K562 (cell line): ENCODE measurements around the gene PTAFR. TPM values are rescaled to one million over a fixed set of nuclear protein-coding genes. Genes with fewer than 3 reads are reported as not detected.

ENCODE experiments used
- ATAC-seq: fragments of 200-7000 bp; cut with Tn5 transposase; 3 replicates; pipeline ENCODE4 v1.9.1; 2020; ENCODE audit warnings: moderate library complexity
- BruUV-seq: library from RNA; stranded (reverse); fragments of 400-500 nt; replicated peaks from 2 replicates; lab custom pipeline; 2021; lab: Mats Ljungman, UMichigan
- CTCF ChIA-PET: fragments of 300-600 bp; formaldehyde crosslinking; extraction: SDS; loops from one replicate; lab custom pipeline; 2021; ENCODE audit warnings: low intra/inter-chr PET ratio; lab: Yijun Ruan, JAX
- POLR2A ChIA-PET: fragments of 300-600, 350-650 bp; sonication (Branson Sonifier 250); formaldehyde crosslinking; extraction: SDS; loops from one replicate; lab custom pipeline; 2021; ENCODE audit warnings: antibody characterized with exemption, inconsistent platforms; lab: Yijun Ruan, JAX
- DNase-seq, 4 experiments: peaks; one replicate each; pipeline versions ENCODE4 v3.0.0 to v3.0.0-alpha.2; 2011 to 2018; ENCODE audit warnings: low spot score in 3 of 4, mixed read lengths in 3 of 4; ENCODE audit errors: extremely low read depth in 1 of 4
- FAIRE-seq: peaks from 2 replicates; lab custom pipeline; 2011; peaks lifted over from hg19 to GRCh38; lab: Jason Lieb, UNC
- H2AFZ ChIP-seq: 2 replicates; pipeline ENCODE4 v1.6.0; 2011; ENCODE audit warnings: low read depth, low read length, control low read depth, inconsistent platforms
- H3K27ac ChIP-seq: fragments of 200-600 bp; 3 replicates; pipeline ENCODE4 v1.8.0; 2011; ENCODE audit warnings: low read depth, mild to moderate bottlenecking, control low read depth, inconsistent platforms, low read length, moderate library complexity, mixed read lengths; ENCODE audit errors: extremely low read depth
- H3K27me3 ChIP-seq, 2 experiments: fragments of 300-600 bp in 1 of 2; 2 replicates in 1 of 2; 3 replicates in 1 of 2; pipeline versions ENCODE4 v1.6.0 to v1.8.0; 2011; ENCODE audit warnings: inconsistent platforms in 2 of 2, low read length in 2 of 2, mild to moderate bottlenecking in 1 of 2, mixed read lengths in 1 of 2, moderate library complexity in 1 of 2; ENCODE audit not compliant: control insufficient read depth in 2 of 2, insufficient read depth in 2 of 2
- H3K36me3 ChIP-seq: fragments of 300-600 bp; 3 replicates; pipeline ENCODE4 v1.8.0; 2011; ENCODE audit warnings: mild to moderate bottlenecking, low read length, inconsistent platforms; ENCODE audit not compliant: control insufficient read depth, insufficient read depth
- H3K4me1 ChIP-seq, 2 experiments: fragments of 200-600 bp in 1 of 2; replicated peaks in 1 of 2; 2 replicates in 1 of 2; 3 replicates in 1 of 2; pipeline versions ENCODE4 v1.5.1 to v1.8.0; 2011; ENCODE audit warnings: inconsistent platforms in 2 of 2, low read length in 2 of 2, mild to moderate bottlenecking in 1 of 2, mixed read lengths in 1 of 2, moderate library complexity in 1 of 2; ENCODE audit not compliant: control insufficient read depth in 2 of 2, insufficient read depth in 2 of 2
- H3K4me2 ChIP-seq: 2 replicates; pipeline ENCODE4 v1.6.1; 2011; ENCODE audit warnings: low read length, control low read depth, inconsistent platforms, mixed read lengths; ENCODE audit not compliant: insufficient read depth
- H3K4me3 ChIP-seq: fragments of 200-600 bp; sonication (generic), shearing (Covaris generic); 2 replicates; pipeline ENCODE4 v1.5.1; 2016; ENCODE audit warnings: control low read depth, inconsistent platforms
- H3K79me2 ChIP-seq: fragments of 200-600 bp; 3 replicates; pipeline ENCODE4 v1.8.0; 2011; ENCODE audit warnings: low read length, inconsistent platforms; ENCODE audit not compliant: control insufficient read depth, insufficient read depth
- H3K9ac ChIP-seq, 2 experiments: 2 replicates each; pipeline versions ENCODE4 v1.6.0 to v1.6.1; 2011; ENCODE audit warnings: low read depth in 2 of 2, low read length in 2 of 2, control low read depth in 1 of 2, inconsistent platforms in 1 of 2, mild to moderate bottlenecking in 1 of 2, mixed read lengths in 1 of 2; ENCODE audit not compliant: insufficient read depth in 1 of 2
- H3K9me1 ChIP-seq: one replicate; pipeline ENCODE4 v1.6.0; 2011; ENCODE audit warnings: inconsistent platforms, mild to moderate bottlenecking, low read length, moderate library complexity; ENCODE audit not compliant: control insufficient read depth, insufficient read depth
- H3K9me3 ChIP-seq: replicated peaks from 2 replicates; pipeline ENCODE4 v1.5.1; 2011; ENCODE audit warnings: low read depth, low read length, inconsistent platforms; ENCODE audit not compliant: control insufficient read depth, insufficient read depth
- H4K20me1 ChIP-seq: replicated peaks from 2 replicates; pipeline ENCODE4 v1.6.1; 2011; ENCODE audit warnings: low read length, inconsistent platforms, mixed read lengths; ENCODE audit not compliant: control insufficient read depth, insufficient read depth
- ETS2 ChIP-seq: IDR thresholded peaks from 2 replicates; pipeline ENCODE4 v1.6.1; 2016; ENCODE audit warnings: borderline replicate concordance, missing genetic modification characterization, mild to moderate bottlenecking, moderate library complexity, missing compliant biosample characterization; ENCODE audit not compliant: poor library complexity, severe bottlenecking
- FOXJ3 ChIP-seq: sonication (generic); formaldehyde crosslinking; IDR thresholded peaks from 2 replicates; pipeline ENCODE4 v1.4.0; 2020; ENCODE audit warnings: mild to moderate bottlenecking, missing genetic modification reagents
- HNRNPK ChIP-seq: fragments of 200-400 bp; formaldehyde crosslinking; IDR thresholded peaks from one replicate; pipeline ENCODE4 v1.6.1; 2018; ENCODE audit warnings: mild to moderate bottlenecking, low read depth, low read length; ENCODE audit not compliant: poor library complexity, severe bottlenecking
- THRAP3 ChIP-seq: fragments of 450-650 bp; IDR thresholded peaks from 2 replicates; pipeline ENCODE4 v1.6.1; 2016; ENCODE audit warnings: mild to moderate bottlenecking, inconsistent platforms, borderline replicate concordance
- ZNF24 ChIP-seq: fragments of 450-650 bp; IDR thresholded peaks from 2 replicates; pipeline ENCODE4 v1.6.1; 2016
- ZNF778 ChIP-seq: fragments of 450-650 bp; formaldehyde crosslinking; IDR thresholded peaks from 2 replicates; pipeline ENCODE4 v1.4.0; 2020; ENCODE audit warnings: mild to moderate bottlenecking, moderate library complexity
- WGBS: fragments of 100-300 bp; shearing (Covaris generic); methylation state at CpG from one replicate; pipeline ENCODE4 v1.1.6; 2016; ENCODE audit warnings: low coverage, mixed read lengths; ENCODE audit not compliant: insufficient coverage; ENCODE audit errors: missing lambda C conversion rate; 5-methylcytosine and 5-hydroxymethylcytosine counted together
- in situ Hi-C: fragments of 300-500 bp; cut with MboI; formaldehyde crosslinking; loops from 4 replicates; pipeline ENCODE4 v1.15.0; 2018; ENCODE audit warnings: inconsistent platforms, mixed read lengths
- intact Hi-C: fragments of 100-400 bp; cut with micrococcal nuclease; formaldehyde crosslinking; loops from 2 replicates; pipeline ENCODE4 v1.14.2; 2022
- polyA plus RNA-seq, 8 experiments: library from polyadenylated mRNA; depleted of rRNA in 4 of 8; stranded (reverse) in 5 of 8; unstranded in 3 of 8; fragments of >200 nt; fragmentation: Nextera tagmentation in 2 of 8; fragmentation: Illumina TruSeq in 1 of 8; extraction: Ambion mirVana in 2 of 8; extraction: Trizol in 1 of 8; gene quantifications; 2 replicates each; pipeline versions ENCODE4 v1.2.1 to v1.2.3, GENCODE V29; 2011 to 2014; ENCODE audit warnings: inconsistent platforms in 1 of 8, missing spikeins in 1 of 8
- total RNA-seq, 7 experiments: library from RNA; depleted of rRNA in 6 of 7; stranded (reverse); fragments of >200 nt in 6 of 7; fragmentation: Illumina TruSeq in 2 of 7; extraction: Trizol in 2 of 7; gene quantifications; 2 replicates each; pipeline versions ENCODE4 v1.2.1 to v1.2.3, GENCODE V29; 2011 to 2021; ENCODE audit warnings: low replicate concordance in 1 of 7
- TF ChIP-seq, protein P1 (sequence below): sonication (generic); formaldehyde crosslinking; IDR thresholded peaks from 2 replicates; pipeline ENCODE4 v1.8.1; 2023; ENCODE audit warnings: mild to moderate bottlenecking, missing genetic modification reagents
- TF ChIP-seq, protein P2 (sequence below): fragments of 250-450 bp; sonication (Bioruptor Pico); IDR thresholded peaks from 2 replicates; pipeline ENCODE4 v1.4.0; 2020; ENCODE audit warnings: mild to moderate bottlenecking, moderate library complexity

PTAFR gene
- total and polyA plus RNA-seq, 9 of the 15 experiments (the other 6 are each of a cell fraction or from before 2014, with no cell fraction given): 0.15 to 0.55 (median 0.40) TPM; not detected in 1

GRCh38 chr1:28185071-28185470 is 8.6 kb upstream of the PTAFR start:
- Histone ChIP-seq H3K27me3 (no peaks in the 10 kb centered on the region), H2AFZ (no peak overlapping the region), H3K9ac (no peak overlapping the region), H4K20me1 (no peaks in the 10 kb centered on the region), H3K4me1 (no peaks in the 10 kb centered on the region; a peak in 1 of 5 replicates), H3K9me1 (no peaks in the 10 kb centered on the region), H3K4me2 (no peak overlapping the region), H3K79me2 (no peaks in the 10 kb centered on the region), H3K4me3 (no peak overlapping the region), H3K27ac (no peak overlapping the region), H3K9me3 (no peaks in the 10 kb centered on the region), H3K36me3 (no peaks in the 10 kb centered on the region)
- ChIA-PET CTCF (no interaction called here), POLR2A (no interaction called here)
- TF ChIP-seq, protein P1, sequence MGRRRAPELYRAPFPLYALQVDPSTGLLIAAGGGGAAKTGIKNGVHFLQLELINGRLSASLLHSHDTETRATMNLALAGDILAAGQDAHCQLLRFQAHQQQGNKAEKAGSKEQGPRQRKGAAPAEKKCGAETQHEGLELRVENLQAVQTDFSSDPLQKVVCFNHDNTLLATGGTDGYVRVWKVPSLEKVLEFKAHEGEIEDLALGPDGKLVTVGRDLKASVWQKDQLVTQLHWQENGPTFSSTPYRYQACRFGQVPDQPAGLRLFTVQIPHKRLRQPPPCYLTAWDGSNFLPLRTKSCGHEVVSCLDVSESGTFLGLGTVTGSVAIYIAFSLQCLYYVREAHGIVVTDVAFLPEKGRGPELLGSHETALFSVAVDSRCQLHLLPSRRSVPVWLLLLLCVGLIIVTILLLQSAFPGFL (CRISPR knock-in tag): no peak
- TF ChIP-seq FOXJ3 (CRISPR knock-in tag) (no peak), ZNF778 (CRISPR knock-in tag) (no peak), ZNF24 (peak; percentile 57; the same call in 1 of the 2 replicates), HNRNPK (no peak), ETS2 (tag) (no peak), THRAP3 (no peak)
- TF ChIP-seq, protein P2, sequence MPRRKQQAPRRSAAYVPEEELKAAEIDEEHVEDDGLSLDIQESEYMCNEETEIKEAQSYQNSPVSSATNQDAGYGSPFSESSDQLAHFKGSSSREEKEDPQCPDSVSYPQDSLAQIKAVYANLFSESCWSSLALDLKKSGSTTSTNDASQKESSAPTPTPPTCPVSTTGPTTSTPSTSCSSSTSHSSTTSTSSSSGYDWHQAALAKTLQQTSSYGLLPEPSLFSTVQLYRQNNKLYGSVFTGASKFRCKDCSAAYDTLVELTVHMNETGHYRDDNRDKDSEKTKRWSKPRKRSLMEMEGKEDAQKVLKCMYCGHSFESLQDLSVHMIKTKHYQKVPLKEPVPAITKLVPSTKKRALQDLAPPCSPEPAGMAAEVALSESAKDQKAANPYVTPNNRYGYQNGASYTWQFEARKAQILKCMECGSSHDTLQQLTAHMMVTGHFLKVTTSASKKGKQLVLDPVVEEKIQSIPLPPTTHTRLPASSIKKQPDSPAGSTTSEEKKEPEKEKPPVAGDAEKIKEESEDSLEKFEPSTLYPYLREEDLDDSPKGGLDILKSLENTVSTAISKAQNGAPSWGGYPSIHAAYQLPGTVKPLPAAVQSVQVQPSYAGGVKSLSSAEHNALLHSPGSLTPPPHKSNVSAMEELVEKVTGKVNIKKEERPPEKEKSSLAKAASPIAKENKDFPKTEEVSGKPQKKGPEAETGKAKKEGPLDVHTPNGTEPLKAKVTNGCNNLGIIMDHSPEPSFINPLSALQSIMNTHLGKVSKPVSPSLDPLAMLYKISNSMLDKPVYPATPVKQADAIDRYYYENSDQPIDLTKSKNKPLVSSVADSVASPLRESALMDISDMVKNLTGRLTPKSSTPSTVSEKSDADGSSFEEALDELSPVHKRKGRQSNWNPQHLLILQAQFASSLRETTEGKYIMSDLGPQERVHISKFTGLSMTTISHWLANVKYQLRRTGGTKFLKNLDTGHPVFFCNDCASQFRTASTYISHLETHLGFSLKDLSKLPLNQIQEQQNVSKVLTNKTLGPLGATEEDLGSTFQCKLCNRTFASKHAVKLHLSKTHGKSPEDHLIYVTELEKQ (CRISPR knock-in tag): no peak
- BruUV-seq: no TSS peak
- intact Hi-C loops: no loop called here
- 29% methylated on average over 1 of the region's 1 CpG for WGBS
- ATAC-seq (no peak), FAIRE-seq (no peak), DNase-seq (no peak)
- in situ Hi-C loops: no loop called here
